ENCODE data around the gene RPS6KA5.

The RPS6KA5 gene

GRCh38 chr14:90969531-90970166 is 90.8 kb downstream of the RPS6KA5 start:
- H4K20me1 ChIP-seq (ENCODE audit: control insufficient read depth, insufficient read depth, low read depth, low read length): no peaks in the 10 kb centered on the region
- no peaks in the 10 kb centered on the region for H3K27me3 ChIP-seq (ENCODE audit: control insufficient read depth, low read length)
- no peak overlapping the region for H3K4me3 ChIP-seq (ENCODE audit: low read length)
- H3K4me2 ChIP-seq (ENCODE audit: low read length): no peak overlapping the region
- no peaks in the 10 kb centered on the region for H3K4me1 ChIP-seq (ENCODE audit: control insufficient read depth, low read length)
- no peak overlapping the region for H3K27ac ChIP-seq (ENCODE audit: low read depth, low read length)
- H3K36me3 ChIP-seq (ENCODE audit: control insufficient read depth, low read length): no peaks in the 10 kb centered on the region
- TF ChIP-seq CTCF (IDR thresholded peaks at IDR 0.05; ENCODE audit: low read depth, low read length, poor library complexity, severe bottlenecking) (no peak), EZH2phosphoT487 (IDR thresholded peaks at IDR 0.05; ENCODE audit: borderline replicate concordance, low read length) (no peak)
- H3K79me2 ChIP-seq (ENCODE audit: control insufficient read depth, low read length): no peaks in the 10 kb centered on the region
- no peaks in the 10 kb centered on the region for H3F3A ChIP-seq (ENCODE audit: control insufficient read depth, insufficient read depth)
- no peaks in the 10 kb centered on the region for H3K9me2 ChIP-seq (replicated peaks; ENCODE audit: control insufficient read depth, low read length)
- no peaks in the 10 kb centered on the region for H3K9me3 ChIP-seq (ENCODE audit: control insufficient read depth, insufficient read depth, low read length)

GRCh38 chr14:90968025-90968424 is 92.4 kb downstream of the RPS6KA5 start:
- H3K9me2 ChIP-seq (replicated peaks; ENCODE audit: control insufficient read depth, low read length): no peaks in the 10 kb centered on the region
- H3K79me2 ChIP-seq (ENCODE audit: control insufficient read depth, low read length): no peaks in the 10 kb centered on the region
- H3K27me3 ChIP-seq (ENCODE audit: control insufficient read depth, low read length): no peaks in the 10 kb centered on the region
- no peaks in the 10 kb centered on the region for H4K20me1 ChIP-seq (ENCODE audit: control insufficient read depth, insufficient read depth, low read depth, low read length)
- TF ChIP-seq CTCF (IDR thresholded peaks at IDR 0.05; ENCODE audit: low read depth, low read length, poor library complexity, severe bottlenecking) (no peak), EZH2phosphoT487 (IDR thresholded peaks at IDR 0.05; ENCODE audit: borderline replicate concordance, low read length) (no peak)
- no peak overlapping the region for H3K27ac ChIP-seq (ENCODE audit: low read depth, low read length)
- H3K9me3 ChIP-seq (ENCODE audit: control insufficient read depth, insufficient read depth, low read length): no peaks in the 10 kb centered on the region
- H3F3A ChIP-seq (ENCODE audit: control insufficient read depth, insufficient read depth): no peaks in the 10 kb centered on the region
- H3K4me2 ChIP-seq (ENCODE audit: low read length): no peak overlapping the region
- no peak overlapping the region for H3K4me3 ChIP-seq (ENCODE audit: low read length)
- no peaks in the 10 kb centered on the region for H3K36me3 ChIP-seq (ENCODE audit: control insufficient read depth, low read length)
- no peaks in the 10 kb centered on the region for H3K4me1 ChIP-seq (ENCODE audit: control insufficient read depth, low read length)

GRCh38 chr14:90966493-90966892 is 93.9 kb downstream of the RPS6KA5 start:
- Histone ChIP-seq H3K9me3 (ENCODE audit: control insufficient read depth, insufficient read depth, low read length) (no peaks in the 10 kb centered on the region), H3F3A (ENCODE audit: control insufficient read depth, insufficient read depth) (no peaks in the 10 kb centered on the region), H3K4me2 (ENCODE audit: low read length) (no peak overlapping the region), H4K20me1 (ENCODE audit: control insufficient read depth, insufficient read depth, low read depth, low read length) (no peaks in the 10 kb centered on the region), H3K36me3 (ENCODE audit: control insufficient read depth, low read length) (no peaks in the 10 kb centered on the region), H3K9me2 (replicated peaks; ENCODE audit: control insufficient read depth, low read length) (no peaks in the 10 kb centered on the region), H3K4me3 (ENCODE audit: low read length) (no peak overlapping the region), H3K4me1 (ENCODE audit: control insufficient read depth, low read length) (no peaks in the 10 kb centered on the region), H3K27me3 (ENCODE audit: control insufficient read depth, low read length) (no peaks in the 10 kb centered on the region), H3K27ac (ENCODE audit: low read depth, low read length) (no peak overlapping the region), H3K79me2 (ENCODE audit: control insufficient read depth, low read length) (no peaks in the 10 kb centered on the region)
- TF ChIP-seq CTCF (IDR thresholded peaks at IDR 0.05; ENCODE audit: low read depth, low read length, poor library complexity, severe bottlenecking) (no peak), EZH2phosphoT487 (IDR thresholded peaks at IDR 0.05; ENCODE audit: borderline replicate concordance, low read length) (no peak)

All from DOHH2 (cell line).